HG03196 (cell line): ENCODE data around the gene ZNF239.
A peak's percentile ranks its signal among the peaks of the same experiment; 100 is the strongest.
"Not testable (repeated sequence)": the region's sequence is repeated elsewhere in the genome, so short reads cannot be mapped to it uniquely, and the experiment has no call there.

Source experiments
- ATAC-seq: cut with Tn5 transposase; IDR thresholded peaks from one replicate; pipeline ENCODE4 v1.9.1; 2021; ENCODE audit not compliant: unreplicated experiment

Gene ZNF239

DNA sequence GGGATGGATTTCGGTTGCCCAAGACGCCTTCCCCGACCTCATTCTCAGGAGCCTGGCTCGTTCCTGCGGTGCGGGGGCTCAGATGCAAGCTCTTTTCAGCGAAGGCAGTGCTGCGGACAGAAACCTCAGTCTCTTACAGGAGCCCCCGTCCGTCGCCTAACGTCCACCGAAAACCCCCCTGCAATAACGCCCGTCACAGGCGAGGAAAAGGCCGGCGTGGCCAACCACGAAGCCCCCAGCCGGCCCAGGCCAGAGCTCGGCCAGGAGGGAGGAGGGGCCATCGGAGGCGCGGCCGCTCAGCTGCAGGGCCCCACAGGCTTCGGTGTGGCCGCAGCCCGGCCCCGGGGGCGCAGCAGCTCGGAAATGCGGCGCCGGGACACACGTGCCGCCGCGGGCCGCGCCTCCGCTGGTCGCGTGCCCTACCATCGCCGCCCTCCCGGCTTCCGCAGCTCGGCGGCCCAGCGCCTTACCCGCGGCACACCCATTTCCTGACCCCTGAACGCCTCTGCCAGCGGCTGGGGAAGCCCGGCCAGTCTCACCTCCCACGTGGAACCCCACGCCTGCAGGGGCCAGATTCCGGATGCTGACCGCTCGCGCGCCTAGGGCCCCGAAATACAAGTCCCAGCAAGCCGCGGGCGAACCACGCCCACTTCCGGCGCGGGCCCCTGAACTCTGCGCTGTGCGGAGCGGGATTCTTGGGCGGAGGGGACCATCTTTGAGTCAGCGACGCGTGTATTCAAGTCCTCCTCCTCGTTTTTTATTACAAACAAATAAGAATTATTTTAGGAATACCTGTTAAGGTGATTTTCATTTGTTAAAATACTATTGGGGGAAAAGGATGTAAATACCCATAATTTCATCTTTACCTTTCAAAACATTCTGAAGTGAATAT, at the start of gene ZNF239:
Gene ZNF239 (minus strand): TSS at position 616 of the 892 bp plus-strand sequence. CDS start 16,537 bp downstream, outside the sequence.
- ATAC-seq: peak; percentile 97

DNA sequence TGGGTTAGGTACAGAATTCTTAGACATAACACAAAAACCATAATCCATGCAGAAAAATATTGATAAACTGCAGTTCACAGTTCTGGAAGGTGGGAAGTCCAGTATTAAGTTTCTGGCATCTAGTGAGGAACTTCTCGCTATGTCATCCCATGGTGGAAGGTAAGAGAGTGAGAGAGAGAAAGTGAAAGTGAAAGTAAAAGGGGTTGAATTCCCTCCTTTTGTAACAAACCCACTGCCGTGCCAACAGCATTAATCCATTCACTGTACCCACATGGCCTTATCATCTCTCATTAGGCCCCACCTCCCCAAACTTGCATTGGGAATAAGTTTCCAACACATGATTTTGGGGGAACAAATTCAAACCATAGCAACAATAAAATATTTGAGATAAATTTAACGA, 48.9 kb upstream of the ZNF239 start:
- no peak for ATAC-seq

DNA sequence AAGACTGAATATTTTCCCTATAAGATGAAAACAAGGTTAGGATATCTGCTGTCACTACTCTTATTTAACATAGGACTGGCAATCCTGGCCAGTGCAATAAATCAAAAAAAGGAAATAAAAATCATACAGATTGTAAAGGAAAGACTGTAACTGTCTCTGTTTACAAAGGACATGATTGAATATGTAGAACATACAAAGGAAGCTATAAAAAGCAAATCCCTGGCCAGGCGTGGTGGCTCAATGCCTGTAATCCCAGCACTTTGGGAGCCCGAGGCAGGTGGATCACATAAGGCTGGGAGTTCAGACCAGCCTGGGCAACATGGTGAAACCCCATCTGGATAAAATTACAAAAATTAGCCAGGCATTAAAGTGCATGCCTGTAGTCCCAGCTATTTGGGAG, 47.6 kb upstream of the ZNF239 start:
- ATAC-seq: no peak

DNA sequence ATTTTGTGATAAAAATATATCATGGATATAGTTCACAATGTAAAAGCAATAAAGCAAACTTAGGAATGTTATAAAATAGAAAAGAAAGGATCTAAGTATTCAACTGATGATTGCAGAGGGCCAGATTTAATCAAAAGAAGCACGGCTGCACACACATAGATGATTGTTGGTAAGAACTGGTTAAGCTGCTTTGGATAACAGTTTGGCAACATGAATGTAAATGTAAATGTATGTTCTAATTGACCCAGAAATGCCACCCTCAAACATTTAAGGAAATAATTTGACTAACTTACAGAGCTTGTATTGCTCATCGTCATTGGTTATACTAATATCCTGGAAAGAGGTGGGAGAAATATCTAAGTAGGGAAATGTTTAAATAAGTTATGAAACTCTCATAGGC, 45.0 kb upstream of the ZNF239 start:
- no peak for ATAC-seq

DNA sequence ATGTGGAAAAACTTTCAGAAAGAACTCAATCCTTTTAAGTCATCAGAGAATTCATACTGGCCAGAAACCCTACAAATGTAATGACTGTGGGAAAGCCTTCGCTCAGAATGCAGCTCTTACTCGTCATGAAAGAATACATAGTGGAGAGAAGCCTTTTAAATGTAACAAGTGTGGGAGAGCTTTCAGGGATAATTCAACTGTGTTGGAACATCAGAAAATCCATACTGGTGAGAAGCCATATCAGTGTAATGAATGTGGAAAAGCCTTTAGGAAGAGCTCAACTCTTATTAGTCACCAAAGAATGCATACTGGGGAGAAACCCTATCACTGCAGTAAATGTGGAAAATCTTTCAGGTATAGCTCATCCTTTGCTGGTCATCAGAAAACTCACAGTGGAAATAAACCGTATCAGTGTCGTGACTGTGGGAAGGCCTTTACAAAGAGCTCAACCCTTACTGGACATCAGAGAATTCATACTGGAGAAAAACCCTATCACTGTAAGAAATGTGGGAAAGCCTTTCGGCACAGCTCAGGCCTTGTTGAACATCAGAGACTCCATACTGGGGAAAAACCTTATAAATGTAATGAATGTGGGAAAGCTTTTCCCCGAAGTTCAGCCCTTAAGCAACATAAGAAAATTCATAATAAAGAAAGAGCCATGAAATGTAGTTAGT, 42.4 kb upstream of the ZNF239 start:
- no peak for ATAC-seq

DNA sequence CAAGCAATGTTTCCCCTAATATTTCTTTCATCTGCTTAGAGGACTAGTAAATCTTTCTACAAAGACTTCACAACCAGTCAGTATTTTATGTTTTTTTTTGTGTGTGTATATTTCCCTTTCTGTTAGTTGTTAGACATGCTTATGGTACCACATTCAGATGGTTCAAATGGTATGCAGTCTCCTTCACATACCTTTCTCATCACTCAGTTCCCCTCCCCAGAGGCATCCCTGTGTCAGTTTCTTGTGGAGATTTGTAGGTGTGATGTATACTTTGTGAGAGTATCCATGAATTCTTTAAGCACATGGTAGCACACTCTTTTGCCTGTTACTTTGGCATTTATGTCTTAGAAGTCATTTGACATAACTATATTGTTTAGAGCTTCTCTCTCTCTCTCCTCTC, 36.2 kb upstream of the ZNF239 start:
- ATAC-seq: no peak

DNA sequence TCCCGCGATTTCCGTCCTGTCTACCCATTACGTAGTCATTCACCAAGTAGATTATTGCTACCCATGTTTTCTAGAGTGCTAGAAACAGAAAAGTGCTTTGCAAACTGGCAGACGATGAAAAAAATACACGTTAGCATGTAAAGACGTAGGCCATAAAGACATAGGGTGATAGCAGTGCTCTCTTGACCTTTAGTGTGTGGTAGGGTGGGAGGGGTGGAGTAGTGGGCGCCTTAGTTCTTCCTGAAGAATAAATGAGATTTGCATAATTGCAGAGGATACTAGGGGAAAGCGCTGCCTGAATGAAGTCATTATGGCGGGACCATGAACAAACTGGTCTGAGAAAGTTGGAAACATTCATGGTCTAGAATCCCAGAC, 32.8 kb upstream of the ZNF239 start:
- no peak for ATAC-seq

DNA sequence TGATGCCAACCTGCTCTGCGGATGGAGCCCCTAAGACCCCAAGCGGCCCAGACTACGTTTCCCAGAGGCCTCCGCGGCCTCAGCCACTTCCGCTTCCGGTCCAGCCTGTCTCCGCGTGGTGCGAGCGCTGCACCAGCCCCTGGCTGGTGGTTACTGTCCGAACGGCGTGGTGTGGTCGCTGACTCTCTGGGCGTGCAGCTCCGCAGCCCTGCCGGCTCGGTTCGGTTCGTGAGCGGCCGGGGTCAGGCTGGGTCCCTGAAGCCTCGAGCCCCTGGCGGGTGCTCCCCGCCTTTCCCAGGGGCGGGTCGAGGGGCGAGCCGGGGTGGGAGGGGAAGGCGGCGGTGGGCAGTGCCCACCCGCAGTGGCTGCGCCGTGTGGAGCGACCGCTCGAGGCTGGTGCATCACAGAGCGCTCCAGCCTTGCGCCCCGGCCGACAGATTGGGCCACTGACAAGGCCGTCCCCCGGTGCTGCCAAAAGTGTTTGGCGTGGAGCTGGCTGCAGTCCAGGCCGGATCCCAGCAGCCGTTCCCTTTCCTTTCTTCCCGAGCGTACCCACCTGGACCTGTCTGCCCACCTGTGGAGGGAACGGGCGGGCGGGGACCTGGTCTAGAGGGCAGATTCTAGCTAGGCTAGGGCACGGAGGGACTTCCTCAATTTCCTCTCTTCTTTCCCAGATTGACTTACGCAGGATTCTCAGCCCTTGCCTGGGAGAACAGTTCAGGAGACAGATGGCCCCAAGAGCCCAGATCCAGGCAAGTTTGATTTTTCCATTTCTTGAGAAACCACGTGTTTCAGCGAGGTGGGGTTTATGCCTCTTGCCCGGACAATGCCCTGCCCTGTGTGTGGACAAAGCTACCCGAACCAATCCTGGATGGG, 32.1 kb upstream of the ZNF239 start, which contains the start of gene ZNF485:
Gene ZNF485 (plus strand): TSS at position 116 of the 876 bp plus-strand sequence. CDS start 613 bp downstream, at position 729.
- peak; percentile 99 for ATAC-seq

DNA sequence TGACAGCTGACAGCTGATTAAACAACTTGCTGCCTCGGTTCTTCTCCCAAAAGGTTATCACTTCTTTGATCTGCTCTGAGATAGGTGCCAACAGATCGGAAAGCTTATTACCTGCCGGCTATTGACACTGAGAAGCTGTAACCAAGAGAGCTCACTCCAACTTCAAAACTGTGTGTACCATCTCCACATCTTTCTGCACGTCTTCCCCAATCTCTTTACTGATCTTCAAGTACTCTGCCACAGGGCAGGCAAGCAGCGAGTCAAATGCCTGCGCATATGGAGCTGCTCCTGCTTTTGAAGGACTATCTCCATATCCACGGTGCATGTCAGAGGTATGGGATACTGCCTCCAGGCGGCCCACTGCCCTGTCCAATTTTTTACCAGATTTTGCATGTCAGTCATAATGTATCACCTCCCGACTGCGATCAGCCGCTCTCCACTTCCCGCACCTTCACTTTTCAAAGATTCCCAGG, 31.5 kb upstream of the ZNF239 start:
- no peak for ATAC-seq

DNA sequence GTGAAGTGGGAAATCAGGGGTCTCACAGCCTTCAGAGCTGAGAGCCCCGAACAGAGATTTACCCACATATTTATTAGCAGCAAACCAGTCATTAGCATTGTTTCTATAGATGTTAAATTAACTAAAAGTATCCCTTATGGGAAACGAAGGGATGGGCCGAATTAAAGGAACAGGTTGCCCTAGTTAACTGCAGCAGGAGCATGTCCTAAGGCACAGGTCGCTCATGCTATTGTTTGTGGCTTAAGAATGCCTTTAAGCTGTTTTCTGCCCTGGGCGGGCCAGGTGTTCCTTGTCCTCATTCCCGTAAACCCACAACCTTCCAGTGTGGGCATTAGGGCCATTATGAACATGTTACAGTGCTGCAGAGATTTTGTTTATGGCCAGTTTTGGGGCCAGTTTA, 27.2 kb upstream of the ZNF239 start:
- ATAC-seq: not testable (repeated sequence)

DNA sequence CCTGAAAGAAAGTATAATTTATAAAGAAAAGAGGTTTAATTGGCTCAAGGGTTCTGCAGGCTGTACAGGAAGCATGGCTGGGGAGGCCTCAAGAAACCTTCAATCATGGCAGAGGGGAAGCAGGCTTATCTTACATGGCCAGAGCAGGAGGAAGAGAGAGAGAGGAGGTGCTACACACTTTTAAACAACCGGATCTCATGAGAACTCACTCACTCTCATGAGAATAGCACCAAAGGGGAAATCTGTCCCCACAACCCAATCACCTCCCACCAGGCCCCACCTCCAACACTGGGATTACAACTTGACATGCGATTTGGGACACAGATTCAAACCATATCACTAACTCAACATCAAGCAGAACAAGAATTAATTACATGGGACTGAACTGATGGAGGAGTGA, 24.9 kb upstream of the ZNF239 start:
- ATAC-seq: no peak

DNA sequence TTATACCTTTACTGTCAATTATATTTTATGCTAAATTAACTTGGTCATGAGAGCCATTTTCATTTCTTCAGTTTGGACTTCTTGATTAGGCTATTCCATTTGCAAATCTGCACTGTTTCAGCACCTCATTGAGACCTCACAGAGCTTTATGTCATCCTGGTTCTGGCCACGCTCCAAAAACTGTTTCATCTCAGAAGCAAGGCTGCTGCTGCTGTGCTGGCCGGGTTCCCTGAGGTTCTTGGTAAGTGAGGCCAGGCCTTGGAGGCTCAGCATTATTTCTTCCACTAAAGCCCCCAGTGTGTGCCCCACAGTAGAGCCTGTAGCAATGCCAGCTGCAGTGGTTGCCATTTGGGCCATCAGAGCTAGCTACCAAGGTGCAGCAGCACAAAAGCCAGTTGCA, 24.0 kb upstream of the ZNF239 start:
- ATAC-seq: no peak

DNA sequence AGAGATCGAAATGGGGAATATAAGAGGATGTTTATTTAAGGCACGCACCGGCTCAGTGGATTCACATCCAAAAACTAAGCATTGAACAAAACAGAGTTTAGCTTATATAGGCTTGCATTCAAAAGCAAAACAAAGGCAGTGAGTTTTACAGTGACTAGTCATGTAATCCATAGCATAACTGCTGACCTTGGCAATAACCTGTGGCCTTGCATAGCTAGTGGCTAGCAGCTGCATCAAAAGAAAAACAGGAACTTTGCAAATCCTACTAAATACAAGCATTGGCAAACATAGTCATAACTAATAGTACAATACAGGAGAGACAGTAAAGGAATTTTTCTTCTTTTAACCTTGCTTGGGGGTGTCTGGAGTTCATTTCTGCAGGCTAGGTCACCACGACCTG, 22.1 kb upstream of the ZNF239 start:
- no peak for ATAC-seq

DNA sequence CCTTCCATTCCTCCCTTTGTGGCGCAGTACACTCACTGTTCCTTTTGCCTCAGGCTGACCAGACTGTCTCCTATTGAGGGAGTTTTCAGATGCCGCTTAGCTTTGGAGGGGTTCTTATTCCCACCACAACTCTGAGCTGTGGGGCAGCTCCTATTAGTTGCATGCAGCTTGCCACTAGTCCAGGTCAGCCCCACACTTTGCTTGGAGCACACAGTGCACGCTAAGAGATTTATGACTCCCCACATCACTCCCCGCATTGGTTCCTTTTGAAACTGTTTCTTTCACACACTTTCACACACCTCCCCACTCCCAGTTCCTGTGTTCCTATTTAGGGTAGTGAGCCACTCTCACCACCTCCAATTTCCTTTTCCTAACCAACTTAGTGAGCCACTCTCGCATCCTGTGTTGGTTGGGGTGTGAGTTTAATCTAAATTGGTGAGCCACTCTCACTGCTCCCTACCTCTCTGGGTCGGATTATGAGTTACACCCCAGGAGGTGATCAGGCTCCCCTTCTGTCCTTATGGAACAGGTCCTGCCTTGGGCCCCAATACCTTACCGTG, 21.4 kb upstream of the ZNF239 start:
- peak; percentile 65 for ATAC-seq

DNA sequence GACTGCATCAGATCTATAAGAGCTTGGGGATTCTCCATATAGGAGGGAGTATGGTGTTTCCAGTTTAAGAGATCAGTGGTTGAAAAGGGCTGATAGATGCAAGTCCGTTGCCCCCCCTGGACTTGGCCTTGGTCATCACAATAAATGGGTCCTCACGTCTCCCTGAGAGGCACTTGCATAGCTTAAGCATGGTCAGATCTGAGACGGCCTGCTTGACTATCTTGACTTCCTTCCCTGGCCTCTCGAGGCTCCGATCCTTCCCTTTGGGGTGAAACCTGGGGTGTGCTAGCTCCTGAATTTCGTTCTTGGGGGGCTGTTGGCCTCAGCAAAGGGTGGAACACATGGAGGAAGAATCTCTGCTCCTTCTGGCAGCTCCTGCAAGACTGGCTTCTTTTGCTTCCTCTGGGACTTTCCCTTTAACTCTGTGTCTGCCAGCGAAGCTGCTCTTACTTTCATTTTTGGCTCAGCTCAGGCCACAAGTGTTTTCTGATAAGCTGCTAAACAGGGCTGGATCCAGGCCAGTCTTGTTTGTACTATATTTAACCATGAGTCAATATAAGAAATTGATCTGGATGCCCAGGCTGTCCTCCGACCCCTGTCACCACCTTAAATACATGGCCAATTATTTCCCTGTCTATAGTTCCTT, 20.7 kb upstream of the ZNF239 start:
- ATAC-seq: peak; percentile 95

DNA sequence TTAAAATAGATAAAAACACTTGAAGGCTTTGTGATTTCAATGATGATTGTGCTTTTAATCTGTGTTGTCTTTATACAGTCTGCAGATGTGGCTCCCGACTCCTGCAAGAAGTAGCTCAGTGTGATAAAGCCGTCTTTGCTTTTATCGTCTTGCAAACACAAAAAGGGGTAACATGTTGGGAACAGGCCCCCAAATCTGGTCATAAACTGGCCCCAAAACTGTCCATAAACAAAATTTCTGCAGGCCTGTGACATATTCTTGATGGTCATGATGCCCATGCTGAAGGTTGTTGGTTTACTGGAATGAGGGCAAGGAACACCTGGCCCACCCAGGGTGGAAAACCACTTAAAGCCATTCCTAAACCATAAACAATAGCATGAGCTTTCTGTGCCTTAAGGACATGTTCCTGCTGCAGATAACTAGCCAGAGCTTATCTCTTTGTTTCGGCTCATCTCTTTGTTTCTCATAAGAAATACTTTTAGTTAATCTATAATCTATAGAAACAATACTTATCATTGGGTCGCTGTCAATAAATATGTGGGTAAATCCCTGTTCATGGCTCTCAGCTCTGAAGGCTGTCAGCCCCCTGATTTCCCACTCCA, 17.0 kb upstream of the ZNF239 start:
- ATAC-seq: no peak

DNA sequence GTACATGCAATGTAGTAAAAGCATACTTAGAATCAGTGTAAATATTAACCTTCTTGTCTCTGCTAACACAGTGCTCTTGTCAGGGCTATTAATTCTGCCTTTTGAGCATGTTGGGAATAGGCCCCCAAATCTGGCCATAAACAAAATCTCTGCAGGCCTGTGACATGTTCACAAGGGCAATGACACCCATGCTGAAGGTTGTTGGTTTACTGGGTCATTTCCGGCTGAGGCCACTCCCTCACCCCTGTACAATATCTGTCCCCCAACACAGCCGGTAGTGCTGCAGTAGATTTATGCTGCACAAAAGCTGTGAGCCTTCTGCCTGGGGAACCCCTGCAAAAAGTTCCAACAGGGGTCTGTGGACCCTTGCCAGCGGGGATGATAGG, 12.3 kb upstream of the ZNF239 start:
- not testable (repeated sequence) for ATAC-seq

DNA sequence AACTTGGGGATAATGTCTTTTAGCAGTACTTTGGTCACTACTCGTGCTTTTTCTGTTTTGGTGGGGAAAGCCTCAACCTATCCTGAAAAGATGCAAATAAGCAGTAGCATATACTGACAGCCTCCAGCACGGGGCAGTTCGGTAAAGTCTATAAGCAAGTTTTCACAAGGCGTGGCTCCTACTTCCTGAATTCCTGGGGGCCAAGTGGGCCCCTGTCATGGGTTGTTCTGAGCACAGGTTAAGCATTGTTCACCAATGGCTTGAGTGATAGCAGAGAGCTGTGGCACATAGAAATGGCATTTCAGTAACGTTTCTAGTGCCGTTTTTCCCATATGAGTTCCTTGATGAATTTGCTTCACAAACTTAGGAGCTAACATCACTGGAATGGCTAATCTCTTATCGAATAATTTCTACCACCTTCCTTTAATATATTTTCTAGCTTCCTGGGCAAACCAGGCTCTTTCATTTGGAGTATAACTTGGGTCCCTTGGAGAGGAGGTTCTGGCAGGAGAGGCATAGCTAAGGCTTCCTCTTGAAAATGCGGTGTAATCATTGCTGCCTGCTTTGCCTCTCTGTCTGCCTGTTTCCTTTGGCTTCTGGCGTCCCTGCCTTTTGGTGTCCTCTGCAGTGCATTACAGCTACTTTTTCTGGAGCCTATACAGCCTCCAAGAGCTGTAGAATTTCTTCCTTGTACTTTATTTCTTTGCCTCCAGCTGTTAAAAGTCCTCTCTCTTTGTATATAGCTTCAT, 11.7 kb upstream of the ZNF239 start:
- ATAC-seq: no peak

DNA sequence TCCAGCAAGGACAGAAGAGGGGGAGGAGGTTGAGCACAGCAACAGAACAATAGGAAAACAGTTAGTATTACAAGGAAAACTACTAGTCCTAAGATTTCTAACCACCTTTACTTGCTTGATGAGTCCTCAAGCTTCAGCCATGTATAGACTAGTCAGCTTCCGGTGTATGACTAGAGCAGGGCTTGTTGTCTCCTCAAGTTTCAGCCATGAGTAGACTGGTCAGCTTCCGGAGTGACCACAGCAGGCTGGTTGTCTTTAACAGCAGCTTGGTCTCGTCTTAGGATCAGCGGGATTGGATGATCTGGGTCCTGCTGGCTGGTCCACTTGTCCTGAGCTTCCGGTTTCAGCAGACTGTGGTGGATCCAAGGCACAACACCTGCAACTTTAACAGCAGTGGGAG, 10.6 kb upstream of the ZNF239 start:
- no peak for ATAC-seq
